Activated effector memory CD4-positive, alpha-beta T cell treated with anti-CD3 and anti-CD28 coated beads, Interleukin-2, amount 50 U/mL, for 16 hours (primary cell): ENCODE data around the gene COLEC12.
"Not testable (repeated sequence)": the region's sequence is repeated elsewhere in the genome, so short reads cannot be mapped to it uniquely, and the experiment has no call there.

ENCODE experiments used
- DNase-seq: peaks from one replicate; pipeline ENCODE4 v3.0.0-alpha.2; 2020

The COLEC12 gene

GRCh38 chr18:310042-310441, 190.5 kb downstream of the COLEC12 start:
- no peak for DNase-seq

DNA sequence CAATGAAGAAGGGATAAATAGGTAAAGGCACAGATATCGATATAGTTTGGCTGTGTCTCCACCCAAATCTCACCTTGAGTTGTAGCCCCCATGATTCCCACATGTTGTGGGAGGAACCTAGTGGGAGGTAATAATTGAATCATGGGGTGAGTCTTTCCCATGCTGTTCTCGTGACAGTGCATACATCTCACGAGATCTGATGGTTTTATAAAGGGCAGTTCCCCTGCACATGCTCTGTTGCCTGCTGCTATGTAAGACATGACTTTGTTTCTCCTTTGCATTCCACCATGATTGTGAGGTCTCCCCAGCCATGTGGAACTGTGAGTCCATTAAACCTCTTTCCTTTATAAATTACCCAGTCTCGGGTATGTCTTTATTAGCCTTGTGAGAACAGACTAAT, 192.4 kb downstream of the COLEC12 start:
- DNase-seq, result not testable (repeated sequence)

DNA sequence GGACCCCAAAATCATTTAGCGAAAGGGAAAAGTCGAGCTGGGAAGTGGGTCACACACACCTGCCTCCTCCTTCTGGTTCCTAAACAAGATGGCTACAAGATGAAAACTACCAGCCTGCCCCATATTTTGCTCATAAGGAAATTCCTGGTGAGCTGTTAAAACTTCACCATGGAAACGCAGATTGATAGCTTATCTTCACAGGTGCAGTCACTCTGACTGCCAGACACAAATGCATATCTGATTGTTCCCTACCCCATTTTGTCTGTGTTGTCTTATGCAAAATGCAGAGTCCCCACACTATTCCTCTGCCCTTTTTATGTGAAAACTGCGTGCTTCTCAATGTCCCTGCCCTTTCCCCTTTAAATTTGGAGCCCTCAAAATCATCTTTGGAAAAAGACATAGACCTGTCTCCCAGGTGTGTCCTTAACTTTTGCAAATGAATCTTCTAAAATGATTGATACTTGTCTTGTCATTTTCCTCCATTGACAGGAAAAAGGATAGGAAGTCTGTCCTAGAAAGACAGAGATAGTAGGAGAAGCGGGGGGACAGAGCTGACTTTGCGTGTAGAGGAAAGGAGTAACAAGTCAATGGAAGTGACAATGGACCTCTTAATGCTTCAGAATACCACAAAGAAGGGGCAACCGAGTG, 193.8 kb downstream of the COLEC12 start:
- no peak for DNase-seq

DNA sequence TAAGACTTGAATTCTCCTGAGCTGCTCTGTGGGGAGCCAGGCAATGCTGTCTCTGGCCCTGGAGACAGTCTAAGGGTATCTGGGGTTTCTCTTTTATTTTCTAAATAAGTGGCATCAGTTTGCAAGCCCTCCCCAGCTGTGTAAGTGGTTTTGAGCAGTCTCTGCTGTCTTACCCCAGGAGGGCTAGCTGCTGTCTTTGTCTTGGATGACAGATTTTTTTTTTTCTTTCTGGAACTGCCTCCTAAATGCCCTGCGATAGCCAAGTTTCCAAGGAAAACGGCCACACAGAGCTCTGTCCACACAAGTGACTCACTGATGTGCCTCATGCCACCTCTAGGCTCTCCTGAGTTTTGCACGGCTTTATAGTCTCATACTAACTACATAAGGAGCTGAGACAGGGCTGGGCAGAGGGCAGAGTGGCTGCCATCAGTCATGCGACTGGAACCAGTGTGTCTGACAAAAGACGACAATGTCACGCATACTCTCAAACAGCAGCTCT, 195.4 kb downstream of the COLEC12 start:
- no peak for DNase-seq

DNA sequence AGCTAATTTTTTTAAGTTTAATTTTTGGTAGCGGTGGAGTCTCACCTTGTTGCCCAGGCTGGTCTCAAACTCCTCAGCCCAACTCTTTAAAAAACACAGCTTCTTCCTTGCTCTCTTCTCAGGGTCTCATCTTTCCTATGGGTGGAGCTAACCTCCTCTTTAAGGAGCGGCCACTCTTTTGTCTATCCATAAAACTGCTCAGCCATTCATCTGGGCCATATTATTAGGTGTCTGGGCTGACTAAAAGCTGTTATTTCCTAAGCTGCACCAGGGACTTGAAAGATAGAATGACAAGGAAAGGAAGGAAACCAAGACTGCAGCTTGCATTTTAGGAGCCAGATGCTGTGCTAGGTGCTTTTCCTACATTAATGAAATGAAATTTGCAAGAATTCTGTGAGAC, 196.9 kb downstream of the COLEC12 start:
- DNase-seq, result no peak

GRCh38 chr18:303011-303410, 197.5 kb downstream of the COLEC12 start:
- DNase-seq, result no peak

GRCh38 chr18:302097-302496, 198.4 kb downstream of the COLEC12 start:
- no peak for DNase-seq

- no peak for DNase-seq
Measured at GRCh38 chr18:297936-298335, 202.6 kb downstream of the COLEC12 start.

- DNase-seq, result no peak
Measured at GRCh38 chr18:295756-296490, 204.6 kb downstream of the COLEC12 start.

- no peak for DNase-seq
Measured at GRCh38 chr18:294566-294965, 205.9 kb downstream of the COLEC12 start.

- DNase-seq, result no peak
Measured at GRCh38 chr18:293536-293935, 207.0 kb downstream of the COLEC12 start.

DNA sequence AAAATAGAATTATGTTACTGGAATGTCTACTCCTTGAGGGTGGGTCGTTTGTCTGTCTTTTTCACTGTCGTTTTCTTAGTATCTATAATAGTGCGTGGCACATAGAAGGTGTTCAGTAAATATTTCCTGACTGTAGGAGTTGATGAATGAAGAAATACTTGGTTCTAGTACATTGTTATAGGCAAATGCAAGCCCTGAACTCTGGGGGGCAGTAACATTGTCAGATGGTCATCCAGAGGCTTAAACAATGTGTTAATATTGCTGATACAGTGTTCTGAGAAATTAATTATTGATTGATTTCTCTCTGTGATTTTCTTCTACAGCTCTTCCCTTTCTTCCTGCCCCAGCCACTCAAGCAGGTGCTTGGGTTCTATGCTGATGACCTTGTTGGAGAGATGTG, 208.2 kb downstream of the COLEC12 start:
- no peak for DNase-seq

- not testable (repeated sequence) for DNase-seq
Measured at GRCh38 chr18:289970-290369, 210.5 kb downstream of the COLEC12 start.

DNA sequence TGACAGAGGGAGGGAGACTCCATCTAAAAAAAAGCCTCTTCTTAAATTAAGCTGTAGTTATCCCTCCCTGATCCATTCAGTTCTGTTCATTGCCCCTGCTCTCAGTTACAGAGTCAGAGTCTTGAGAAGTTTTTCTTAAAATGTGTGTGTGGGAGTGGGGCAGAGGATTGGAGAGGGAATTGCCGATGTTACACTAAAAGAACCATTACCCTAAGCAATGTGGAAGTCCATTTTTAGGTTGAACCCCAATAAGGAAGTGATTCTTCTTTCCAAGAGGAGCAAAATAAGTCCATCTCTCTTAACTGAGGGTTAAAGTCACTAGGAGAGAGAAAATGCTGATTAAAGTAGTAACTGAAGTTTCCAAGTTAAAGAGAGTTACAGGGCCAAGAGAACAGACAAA, 211.5 kb downstream of the COLEC12 start:
- no peak for DNase-seq

- DNase-seq, result no peak
Measured at GRCh38 chr18:286515-287310, 213.8 kb downstream of the COLEC12 start.

- no peak for DNase-seq
Measured at GRCh38 chr18:285817-286216, 214.7 kb downstream of the COLEC12 start.

GRCh38 chr18:275486-275885, 225.0 kb downstream of the COLEC12 start:
- DNase-seq, result no peak

DNA sequence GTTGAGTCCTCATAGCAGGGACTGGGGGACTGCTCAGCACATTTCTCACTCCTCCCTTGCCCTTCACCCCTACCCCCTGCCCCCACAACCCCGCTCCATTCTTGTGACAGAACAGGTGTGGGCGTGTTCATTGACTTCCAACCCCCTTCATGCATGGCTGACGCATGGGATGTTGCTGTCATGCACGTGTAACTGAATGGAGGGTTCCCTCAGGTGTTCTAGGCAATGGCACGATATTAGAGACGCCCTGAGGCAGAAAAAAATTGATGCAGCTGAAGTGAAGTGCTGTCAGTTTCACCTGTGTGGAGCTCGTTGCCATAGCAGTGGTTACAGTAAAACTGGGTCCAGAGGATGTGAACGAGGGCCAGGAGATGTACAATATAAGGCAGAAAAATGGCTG, 226.2 kb downstream of the COLEC12 start:
- DNase-seq, result no peak

DNA sequence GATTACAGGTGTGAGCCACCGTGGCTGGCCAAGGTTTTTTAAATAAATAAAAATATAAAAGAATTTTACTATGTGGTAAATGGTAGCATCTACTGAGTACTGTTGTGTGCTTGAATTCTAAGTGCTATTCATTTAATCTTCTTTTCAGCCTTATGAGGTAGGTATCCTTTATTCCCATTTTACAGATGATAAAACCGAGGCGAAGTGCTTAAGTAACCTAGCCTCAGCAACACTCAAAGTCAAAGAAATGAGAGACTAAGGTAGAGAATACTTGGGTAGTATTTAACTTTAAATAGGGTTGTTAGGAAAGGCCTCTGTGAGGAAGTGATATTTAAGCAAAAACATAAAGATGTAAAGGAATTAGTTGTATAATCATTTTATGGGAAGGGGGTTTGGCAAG, 227.0 kb downstream of the COLEC12 start:
- no peak for DNase-seq

- DNase-seq, result no peak
Measured at GRCh38 chr18:272650-273049, 227.9 kb downstream of the COLEC12 start.

- DNase-seq, result no peak
Measured at GRCh38 chr18:269480-270095, 230.9 kb downstream of the COLEC12 start.

DNA sequence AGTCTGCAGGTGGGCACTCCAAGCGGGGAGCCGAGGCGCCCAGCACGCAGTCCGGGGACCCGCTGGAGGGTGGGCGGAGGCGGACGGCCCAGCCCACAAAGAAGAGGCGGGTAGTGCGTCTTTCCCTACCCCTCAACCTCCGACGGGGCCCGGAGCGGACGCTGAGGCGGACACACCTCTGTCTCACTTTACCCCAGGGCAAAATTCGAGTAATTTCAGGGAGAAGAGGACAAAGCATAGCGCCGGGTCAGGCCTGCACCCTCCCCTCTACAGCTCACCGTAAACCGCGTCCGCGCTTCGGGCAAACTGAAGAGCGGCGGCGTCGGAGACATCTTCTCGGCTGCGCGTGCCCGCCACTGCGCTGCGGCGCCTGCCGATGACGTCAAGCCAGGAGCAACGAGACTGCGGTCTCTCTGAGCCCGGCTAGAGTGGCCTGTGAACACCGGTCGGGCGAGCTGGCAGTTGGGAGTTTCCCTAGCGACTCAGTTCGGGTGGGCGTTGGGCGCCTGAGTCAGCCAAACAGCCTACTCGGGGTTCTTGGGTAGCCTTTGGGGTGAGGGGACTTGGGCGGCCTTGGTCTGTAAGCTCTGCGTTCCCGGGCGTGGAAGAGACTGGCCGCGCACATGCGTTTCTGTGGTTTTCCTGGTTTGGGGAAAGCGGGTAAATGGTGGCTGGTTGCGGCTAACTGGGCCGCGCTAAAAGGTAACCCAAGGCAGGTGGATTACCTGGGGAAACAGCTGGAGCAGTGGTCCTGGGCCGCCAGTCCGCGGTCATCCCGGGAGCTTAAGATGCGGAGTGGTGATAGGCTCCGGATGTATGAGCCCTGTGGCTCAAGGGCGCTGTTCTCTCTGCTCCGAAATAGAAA, 232.6 kb downstream of the COLEC12 start, which contains the start of gene THOC1:
TSS of gene THOC1 (minus strand) at position 360 of the 865 bp plus-strand sequence. CDS start at position 332, 28 bp downstream.
- peak; percentile 98 for DNase-seq
